HL-60 (cell line): Measurements from ENCODE around the gene MYL2.

Experiments used
- POLR2AphosphoS5 ChIP-seq: IDR thresholded peaks from 2 replicates; pipeline ENCODE4 v1.6.1; 2012; ENCODE audit warnings: low read depth
- TF ChIP-seq, protein P1 (sequence below): IDR thresholded peaks from one replicate; pipeline ENCODE4 v1.5.1; 2011; ENCODE audit warnings: low read length, control low read depth, inconsistent platforms; ENCODE audit not compliant: insufficient read depth

DNA sequence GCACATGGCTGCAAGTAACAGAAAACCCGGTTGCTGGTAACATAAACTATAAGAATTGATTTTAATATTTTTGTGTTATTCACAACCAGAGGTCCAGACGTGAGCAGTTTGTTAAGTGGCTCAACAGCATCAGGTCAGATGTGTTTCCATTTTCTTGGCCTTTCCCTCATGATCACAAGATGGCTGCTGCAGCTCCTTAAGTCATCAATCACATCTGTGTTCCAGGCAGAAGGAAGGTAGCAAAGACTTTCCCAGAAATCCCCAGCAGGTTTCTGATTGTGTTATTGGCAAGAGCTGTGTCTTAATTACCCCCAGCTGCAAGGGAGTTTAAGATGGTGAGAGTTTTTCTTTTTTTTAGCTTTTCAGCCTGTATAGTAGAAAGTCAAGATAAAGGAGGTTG lies 40.4 kb upstream of the MYL2 start:
- TF ChIP-seq, protein P1, sequence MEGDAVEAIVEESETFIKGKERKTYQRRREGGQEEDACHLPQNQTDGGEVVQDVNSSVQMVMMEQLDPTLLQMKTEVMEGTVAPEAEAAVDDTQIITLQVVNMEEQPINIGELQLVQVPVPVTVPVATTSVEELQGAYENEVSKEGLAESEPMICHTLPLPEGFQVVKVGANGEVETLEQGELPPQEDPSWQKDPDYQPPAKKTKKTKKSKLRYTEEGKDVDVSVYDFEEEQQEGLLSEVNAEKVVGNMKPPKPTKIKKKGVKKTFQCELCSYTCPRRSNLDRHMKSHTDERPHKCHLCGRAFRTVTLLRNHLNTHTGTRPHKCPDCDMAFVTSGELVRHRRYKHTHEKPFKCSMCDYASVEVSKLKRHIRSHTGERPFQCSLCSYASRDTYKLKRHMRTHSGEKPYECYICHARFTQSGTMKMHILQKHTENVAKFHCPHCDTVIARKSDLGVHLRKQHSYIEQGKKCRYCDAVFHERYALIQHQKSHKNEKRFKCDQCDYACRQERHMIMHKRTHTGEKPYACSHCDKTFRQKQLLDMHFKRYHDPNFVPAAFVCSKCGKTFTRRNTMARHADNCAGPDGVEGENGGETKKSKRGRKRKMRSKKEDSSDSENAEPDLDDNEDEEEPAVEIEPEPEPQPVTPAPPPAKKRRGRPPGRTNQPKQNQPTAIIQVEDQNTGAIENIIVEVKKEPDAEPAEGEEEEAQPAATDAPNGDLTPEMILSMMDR = no peak
- TF ChIP-seq POLR2AphosphoS5 = no peak
